Astrocyte (in vitro differentiated cells and primary cell): ENCODE results near the gene SPTLC1.

Experiments used
- CTCF ChIP-seq: IDR thresholded peaks from 2 replicates; pipeline ENCODE4 v1.5.1; 2011; ENCODE audit warnings: low read depth, mild to moderate bottlenecking, inconsistent platforms, low read length, moderate library complexity; ENCODE audit not compliant: insufficient read depth
- EZH2 ChIP-seq: IDR thresholded peaks from 2 replicates; pipeline ENCODE4 v1.6.1; 2012; ENCODE audit warnings: mild to moderate bottlenecking, low read length, inconsistent platforms; ENCODE audit not compliant: insufficient read depth

DNA sequence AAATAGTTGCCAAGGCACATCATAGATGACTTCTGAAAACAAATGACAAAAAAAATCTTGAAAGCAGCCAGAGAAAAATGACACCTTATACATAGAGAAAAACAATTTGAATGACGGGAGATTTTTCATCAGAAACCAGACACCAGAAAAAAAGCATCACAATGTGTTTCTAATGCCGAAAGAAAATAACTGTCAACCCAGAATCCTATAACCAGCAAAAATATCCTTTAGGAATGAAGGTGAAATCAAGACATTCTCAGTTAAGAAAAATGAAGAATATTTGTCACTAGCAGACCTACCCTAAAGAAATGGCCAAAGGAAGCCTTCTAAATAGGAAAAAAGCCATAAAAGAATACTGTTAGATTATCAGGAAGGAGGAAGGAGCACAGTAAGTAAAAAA, 54.0 kb downstream of the SPTLC1 start:
- TF ChIP-seq CTCF (no peak), EZH2 (no peak)
